HG02943 (cell line): ENCODE measurements around the gene KIF3A.

Experiments used
- ATAC-seq: cut with Tn5 transposase; IDR thresholded peaks from one replicate; pipeline ENCODE4 v1.9.1; 2021; ENCODE audit warnings: mild to moderate bottlenecking, low read depth, moderate library complexity; ENCODE audit not compliant: unreplicated experiment

KIF3A gene

DNA sequence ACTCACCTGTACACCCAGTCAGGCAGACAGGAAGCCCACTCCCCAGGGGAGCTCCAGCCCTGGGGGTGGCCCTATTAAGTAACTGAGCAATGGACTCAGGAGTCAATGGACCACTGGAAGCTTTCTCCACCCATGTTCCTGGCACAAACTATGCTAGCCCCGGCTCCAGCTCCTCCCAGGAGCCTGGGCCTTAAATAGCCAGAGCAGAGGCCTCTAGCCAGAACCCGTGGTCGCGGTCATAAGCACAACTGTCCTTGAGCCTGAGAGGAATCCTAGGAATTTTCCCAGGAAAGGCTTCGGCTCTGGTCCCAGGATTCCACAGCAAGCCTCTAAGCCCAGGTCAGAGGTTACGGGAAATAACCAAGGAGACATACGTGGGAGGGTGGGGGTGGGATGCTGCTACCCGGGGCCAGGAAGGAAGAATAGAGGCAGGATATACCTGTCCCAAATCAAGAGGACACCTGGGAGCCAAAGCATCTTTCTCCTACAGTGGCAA, 34.2 kb upstream of the KIF3A start:
- no peak for ATAC-seq

DNA sequence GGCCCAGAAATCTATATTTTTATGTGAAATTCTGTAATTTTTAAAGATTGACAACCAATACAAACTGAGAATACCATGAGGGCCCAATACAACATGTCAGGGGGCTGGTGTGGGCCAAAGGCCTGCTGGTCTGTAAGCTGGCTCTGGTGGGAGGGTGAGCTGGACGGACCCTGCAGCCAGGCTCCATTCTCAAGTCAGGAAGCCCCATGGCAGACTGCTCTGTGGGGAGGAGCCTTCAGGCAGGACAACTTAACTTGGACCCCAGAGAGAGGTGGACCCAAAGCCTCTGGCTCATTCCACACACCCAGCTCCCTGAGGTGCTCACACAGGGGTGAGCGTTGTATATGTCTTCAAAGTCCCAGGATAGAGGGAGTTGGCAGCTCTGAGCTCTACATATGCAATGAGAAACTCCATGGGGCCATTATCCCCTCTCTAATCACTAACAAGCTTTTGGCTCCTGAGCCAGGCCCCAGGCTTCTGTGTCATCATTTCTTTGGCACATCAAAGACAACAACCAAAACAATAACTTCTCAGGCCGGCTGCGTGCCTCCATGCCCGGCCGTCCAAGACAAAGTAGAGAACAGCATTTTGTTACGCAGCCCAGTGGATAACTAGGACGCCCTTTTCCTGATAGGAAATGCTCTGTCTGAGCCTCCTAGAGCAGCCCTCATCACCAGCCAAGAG, 33.3 kb upstream of the KIF3A start:
- no peak for ATAC-seq

DNA sequence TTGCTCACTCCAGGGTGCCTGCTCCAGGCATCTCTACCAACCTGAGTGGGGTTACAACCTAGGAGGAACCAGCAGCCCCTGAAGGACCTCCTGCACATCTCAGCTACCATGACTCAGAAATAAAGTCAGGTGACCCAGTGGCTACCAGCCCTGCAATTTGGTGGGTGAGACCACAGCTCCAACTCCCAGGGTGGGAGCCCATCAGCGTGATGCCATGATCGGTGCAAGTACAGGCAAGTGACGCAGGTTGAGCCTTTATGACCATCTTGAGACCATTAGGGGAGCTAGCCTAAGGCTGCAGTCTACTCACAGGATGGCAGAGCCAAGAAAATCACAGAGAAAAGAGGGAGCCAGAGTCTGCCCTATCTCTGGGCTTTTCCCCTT, 31.1 kb upstream of the KIF3A start:
- no peak for ATAC-seq

DNA sequence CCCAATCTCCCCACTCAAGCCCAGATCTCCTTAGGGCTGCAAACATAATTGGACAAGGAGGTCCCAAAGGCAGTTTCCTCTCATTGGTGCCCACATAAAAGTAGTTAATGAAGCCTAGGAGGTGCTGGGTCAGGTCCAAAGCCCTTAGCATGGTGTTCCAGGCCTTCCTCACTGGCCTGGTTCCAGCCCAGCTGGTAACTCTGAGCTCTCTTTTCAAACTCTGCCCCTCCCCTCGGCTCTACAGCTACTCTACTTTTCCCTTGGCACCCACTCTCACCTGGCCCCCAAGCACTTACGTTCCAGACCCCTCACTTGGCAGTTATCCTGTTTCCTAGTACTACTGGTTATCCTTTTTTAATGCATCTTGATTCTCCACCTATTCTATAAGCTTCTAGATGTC, 29.8 kb upstream of the KIF3A start:
- no peak for ATAC-seq

DNA sequence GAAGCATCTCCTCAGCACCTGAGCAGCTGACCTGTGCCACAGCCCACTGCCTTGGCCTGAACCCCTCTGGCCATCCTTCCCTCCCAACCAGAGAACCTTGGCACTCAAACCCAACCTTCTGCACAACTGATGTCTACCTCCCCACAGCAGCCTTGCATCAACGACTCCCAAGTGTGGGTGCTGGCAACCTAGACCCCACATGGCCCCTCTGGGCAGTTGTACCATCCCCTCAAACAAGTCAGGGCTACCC, 29.4 kb upstream of the KIF3A start:
- ATAC-seq = no peak

DNA sequence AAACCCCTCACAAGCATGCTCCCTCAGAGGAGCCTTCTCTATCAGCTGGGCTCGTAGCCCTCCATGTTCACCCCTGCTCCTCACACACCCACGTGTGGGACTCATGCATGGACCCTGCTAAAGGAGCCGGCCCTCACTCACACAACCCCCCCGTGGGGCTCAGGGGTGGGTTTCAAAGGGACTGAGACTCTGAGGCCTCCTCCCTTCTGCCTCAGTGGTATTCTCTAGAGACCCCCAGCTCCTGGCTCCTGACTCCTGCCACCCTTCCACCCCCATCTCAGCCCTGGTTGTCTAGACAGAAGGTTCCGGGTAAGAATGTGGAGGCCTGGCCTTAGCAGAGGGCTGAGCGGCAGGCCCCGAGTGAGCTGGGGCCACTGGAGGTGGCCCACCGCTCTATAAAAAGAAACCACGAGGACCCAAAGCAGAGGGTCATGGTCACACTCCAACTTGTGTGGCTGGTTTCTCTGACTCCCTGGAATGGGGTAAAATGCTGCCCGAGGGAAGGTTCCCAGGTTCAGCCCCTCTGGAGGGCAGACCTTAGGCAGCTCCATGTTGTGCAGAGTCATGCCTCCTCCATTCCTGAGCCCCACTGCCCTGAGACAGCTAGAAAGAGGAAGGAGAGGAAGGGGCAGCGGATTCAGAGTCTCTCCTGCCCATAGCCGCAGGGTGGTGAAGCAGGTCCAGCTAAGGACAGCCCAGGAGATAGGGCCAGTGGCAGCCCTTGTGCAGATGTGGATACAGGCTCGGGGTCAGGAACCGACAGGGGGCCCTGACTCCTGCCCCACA, 28.9 kb upstream of the KIF3A start:
- no peak for ATAC-seq

DNA sequence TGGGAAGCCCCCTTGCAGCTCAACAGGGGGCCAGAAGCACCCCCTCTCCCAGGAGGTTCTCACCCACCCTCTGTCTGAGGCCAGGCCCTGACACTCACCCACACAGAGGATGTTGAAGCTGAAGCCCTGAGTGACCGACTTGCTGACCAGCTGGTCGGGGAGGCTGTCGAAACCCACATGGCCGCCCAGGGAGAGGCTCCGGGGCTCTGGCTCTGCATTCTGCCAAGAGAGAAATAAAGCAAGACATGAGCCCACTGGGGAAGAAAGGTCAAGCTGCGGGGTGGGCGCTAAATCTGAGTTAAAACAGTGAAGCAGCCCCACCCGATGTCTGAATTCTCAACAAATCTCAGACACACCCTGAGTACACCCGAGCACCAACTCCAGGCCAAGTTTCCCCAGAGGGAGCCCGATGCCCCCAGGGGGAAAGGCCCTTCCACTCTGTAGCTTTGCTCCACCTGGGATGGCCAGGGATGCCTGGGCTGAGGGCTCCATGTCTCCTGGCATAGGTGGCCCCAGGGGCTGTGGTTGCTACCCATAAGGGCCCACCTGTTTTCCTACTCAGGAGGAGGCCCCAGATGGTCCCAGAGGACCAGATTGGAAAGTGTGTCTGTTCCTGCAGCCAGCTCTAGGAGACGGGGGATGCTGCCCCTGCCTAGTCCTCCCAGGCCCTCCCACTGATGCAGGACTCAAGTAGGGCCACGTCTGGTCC, 28.1 kb upstream of the KIF3A start:
- no peak for ATAC-seq

DNA sequence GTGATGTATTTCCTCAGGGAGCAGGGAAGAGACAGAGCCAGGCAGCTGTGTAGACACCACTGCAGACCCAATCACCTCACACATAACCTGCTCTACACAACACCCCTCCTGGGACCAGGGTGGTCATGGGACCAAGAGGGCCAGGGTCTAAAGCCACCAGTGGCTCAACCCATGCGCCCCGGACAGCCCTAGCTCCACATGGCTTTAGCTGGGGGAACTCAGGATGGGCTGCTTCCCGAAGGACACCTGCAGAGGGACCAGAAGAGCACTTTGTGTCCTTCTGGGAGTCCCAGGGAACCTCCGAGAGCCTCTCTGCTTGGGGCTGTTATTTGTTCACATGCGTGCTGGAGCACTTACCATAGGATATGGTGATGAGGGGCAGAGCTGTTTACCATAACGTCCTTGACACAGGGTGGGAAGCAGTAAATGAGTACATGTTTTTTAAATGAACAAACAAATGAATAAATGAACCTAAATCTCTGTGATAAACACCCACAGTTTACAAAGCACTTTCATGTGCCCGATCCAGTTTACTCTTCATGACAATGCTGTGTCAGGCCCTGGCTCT, 27.4 kb upstream of the KIF3A start:
- no peak for ATAC-seq

DNA sequence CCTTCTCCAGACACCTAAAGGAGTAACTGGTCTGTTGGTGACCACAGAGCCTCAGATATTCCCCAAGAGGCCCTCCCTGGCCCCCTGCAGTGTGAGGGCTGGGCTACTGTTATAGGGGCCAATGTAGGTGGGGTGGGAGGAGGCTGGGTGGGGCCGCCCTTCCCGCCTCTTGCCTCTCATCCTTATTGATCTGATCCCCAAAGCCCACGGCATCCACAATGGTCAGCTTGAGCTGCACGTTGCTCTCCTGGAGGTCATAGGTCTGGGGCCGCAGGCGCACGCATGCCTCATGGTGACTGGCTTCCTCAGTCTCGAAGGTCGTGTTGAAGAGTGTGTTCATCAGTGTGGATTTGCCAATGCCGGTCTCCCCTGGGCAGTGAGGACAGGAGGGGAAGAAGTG, 26.7 kb upstream of the KIF3A start:
- no peak for ATAC-seq

DNA sequence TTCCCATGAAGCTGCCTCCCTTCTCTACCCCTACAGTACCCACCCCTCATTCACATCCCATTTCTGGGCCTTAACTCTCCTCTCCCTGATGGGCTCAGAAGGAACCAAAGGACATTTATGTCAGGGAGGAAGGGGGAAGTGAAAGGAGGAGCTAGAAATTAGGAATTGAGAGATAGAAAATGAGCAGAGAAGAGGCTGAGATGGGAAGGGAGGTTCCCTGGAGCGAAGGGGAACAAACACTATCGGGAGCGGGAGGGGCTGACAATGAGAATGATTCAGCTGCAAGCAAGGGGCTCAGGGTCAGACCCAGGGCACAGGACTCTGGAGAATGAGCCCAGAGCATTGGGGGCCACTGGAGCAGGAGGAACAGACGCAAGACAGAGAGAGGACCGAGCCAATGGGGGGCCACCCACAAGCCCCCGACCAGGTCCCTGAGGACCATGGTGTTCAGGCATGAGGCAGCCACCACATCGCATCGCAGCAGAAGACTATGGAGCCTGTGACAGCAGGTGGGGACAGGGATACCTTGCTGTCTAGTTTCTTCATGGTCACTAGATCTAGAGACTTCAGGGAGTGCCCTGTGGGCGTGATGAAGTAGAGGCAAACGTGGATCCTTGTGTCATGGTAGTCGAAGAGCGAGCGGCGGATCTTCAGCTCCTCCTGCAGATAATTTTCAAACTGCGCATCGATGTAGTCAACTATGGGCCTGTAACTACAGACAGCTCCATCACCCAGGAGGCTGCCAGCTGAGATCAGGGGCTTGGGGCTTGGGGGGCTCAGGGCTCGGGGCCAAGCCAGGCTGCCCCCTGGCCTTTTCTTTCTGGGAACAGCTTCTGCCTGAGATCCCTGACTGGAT, 26.1 kb upstream of the KIF3A start:
- no peak for ATAC-seq

DNA sequence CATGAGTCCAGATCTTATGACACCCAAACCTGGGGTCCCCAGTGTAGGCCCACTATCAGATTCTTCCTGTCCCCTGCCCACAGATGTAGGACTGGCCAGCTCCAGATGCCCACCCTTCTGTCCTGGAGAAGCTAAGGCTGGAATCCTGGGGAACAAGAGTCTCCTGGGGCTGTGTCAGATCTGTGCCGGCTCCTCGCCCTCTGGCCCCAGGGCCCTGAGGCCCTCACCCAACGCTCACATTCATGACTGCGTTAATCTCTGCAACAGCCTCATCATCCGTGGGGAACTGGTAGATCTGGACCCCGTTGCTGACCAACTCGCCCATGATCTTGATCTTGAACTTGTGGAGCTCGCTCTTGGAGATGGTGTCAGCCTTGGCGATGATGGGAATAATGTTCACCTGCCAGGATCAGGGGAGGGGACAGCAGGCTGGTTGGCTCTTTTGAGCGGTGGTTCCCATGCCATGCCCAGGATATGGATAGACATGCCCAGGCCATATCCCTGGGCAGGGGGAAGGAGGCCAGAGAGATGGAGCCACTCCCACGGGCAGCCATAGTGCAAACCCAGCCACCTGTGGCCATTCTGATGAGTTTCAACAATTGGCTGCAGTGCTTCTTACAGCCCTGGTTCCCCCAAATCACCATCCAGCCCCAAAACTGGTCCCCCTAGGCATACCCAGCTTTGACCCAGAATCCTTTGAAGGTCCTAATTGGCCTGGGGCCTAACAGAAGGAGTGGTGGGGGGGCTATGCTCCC, 25.1 kb upstream of the KIF3A start:
- ATAC-seq = no peak

DNA sequence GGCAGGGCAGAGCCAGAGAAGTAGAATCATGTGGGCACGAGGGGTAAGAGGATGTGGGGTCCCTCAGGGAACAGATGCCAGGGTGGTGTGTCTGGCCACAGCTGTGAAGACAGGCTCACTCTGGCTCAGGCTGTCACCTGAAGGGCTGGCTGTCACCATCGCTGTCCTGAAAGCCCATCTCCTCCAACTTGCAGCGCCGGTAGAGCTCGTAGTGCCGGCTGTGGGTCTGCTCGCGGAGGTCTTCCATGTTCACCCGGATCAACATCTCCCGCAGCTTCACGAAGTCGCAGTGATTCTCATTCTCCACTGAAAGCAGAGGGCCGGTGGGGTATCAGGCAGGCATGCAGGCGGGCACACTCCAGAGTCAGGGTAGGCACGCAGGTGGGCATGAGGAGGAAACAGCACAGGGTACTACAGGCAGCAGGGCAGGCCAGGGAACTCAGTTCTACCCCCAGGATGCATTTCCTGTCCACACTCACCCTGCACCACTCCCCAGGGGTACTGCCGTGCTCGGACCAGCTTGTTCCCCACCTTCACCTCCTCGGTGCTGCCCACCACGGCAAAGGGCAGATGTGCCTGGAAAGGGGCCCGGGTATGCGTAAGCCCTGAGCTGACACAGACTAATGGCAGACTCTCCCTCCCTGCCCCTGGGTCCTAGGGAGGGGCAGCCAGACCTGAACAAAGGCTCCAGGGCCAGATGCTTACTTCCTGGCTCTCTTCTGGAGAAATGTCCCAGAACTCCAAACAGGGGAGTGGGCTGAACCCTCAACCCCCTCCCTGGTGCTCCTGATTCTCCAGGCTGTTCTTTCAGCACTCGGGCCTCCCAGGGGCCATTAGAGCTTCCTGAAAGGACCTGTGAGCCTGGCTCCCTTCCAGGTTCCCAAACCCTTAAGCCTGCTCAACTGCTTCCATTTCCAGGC, 24.2 kb upstream of the KIF3A start:
- ATAC-seq = no peak

DNA sequence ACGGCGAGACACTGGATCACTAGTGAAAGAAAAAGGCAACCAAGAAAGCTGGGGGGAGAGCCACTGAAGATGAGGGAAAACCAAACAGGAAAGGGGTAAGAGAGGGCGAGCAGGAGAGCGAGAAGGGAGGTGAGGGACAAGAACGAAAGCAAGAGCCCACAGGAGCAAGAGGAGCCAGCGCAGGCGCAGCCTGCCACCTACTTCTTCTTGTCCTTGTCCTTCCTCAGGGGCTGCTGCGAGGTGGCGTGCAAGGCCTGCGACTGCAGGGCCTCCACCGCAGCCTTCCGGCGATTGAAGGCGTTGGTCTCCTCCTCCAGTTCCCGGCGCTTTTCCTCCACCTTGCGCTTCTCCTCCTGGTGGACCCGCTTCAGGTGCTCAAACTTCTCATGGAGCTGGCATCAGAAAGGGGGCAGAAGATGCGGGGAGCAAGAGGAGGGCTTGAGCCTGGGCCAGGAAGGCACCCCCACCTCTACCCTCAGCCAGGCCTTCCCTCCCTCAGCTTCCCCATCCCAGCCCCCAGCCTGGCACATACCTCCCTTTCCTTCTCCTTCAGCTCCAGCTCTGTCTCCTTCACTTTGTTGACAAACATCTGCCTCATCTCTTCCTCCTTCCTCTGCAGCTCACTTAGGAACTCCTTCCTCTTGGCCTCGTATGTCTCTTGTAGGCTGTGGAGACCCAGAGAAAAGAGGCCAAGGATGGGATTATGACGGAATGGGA, 23.4 kb upstream of the KIF3A start:
- ATAC-seq = no peak

DNA sequence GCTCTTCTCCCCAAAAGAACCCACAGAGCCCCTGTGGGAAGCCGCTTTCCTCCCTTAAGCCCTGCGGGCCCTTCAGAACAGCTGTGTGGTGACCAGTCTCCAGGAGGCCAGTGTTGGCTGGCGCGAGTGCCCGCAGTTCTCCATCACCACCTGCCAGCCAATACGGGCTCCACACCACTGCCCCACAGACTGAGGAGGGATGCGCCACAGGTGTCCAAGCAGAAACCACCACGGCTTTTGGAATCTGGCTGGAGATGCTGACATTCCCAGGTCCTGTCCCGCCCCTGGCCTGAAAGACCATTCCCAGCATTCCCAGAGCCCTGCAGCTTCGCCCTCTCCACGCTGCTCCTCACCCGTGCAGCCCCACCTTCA, 22.7 kb upstream of the KIF3A start:
- no peak for ATAC-seq

DNA sequence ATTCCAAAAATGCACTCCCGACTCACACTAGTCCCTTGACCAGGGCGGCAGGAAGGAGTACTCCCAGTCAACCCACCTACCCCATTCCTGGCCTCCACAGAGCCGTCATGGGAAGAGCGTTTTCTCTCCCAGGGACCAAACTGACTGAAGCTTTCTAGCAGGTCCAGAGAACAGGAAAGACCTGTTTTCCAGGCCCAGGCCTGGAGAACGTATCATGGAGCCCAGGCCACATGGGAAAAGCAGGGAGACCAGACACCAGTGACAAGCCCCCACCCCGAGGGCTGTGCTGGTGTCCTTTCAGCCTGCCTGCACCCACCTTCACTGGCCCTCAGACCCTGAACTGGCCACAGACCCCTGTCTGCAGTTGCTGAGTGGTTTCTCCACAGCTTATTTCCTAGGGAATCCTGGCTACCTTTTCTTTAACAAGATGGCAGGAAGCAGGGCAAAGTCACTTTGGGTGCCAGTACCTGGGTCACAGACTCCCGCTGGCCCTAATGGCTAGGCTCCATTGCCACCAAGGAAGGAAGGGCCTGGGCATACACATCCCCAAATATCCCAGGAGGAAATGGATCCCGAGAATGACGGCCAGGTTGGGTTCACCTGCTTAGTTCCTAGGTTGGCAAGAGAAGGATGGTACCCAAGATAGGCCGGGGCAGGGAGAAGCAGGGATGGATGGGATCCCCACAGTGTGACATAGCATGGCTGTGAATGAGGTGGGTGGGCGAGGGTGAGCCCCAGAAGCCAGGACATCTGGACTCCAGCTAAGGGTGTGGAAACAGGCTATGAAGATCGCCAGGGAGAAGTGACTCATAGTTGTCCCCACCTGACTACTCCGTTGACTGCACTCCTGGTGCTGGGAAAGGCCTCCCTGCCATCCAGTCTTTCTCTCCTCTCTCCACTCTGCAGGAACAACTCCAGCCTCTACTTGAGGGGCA, 22.0 kb upstream of the KIF3A start:
- no peak for ATAC-seq

DNA sequence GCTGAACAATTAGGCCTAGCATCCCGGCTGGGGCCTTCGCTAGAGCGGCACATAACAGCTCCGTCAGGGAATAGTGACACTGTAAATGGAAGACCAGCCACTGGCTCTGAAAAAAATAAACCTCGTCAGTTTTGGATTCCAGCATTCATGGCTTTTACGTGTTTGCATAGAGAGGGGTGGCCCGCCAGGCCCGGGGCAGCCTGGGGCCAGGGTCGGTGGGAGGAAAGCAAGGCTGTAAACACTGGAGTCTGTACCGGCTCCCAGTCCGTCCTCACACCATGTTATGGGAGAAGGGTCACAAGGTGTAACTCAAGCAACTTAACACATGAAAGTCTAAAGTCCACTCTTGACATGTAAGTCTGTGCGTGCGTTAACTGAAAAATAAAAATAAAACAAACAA, 21.1 kb upstream of the KIF3A start:
- no peak for ATAC-seq

DNA sequence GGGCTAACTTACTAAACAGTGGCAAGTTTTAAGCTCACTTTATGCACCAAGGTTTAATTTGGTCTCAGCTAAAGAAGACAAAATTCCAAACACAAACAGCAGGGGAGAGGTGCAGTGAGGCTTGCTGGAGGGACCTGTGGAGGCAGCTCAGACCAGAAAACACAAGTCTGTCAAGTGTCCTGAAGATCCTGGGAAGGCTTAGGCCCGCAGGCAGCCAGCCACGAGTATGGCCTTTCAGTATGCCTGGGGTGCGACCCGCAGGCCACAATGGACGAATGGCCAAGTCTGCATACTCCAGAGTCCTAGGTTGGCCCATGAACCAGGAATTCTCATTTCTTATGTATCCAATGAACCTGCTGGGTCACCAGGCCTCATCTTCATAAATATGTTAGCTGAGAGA, 19.2 kb upstream of the KIF3A start:
- ATAC-seq = no peak
